ENCODE data around the gene GSTA3. TPM values are rescaled to one million over a fixed set of nuclear protein-coding genes. Genes with fewer than 3 reads are reported as not detected.
A peak's percentile ranks its signal among the peaks of the same experiment; 100 is the strongest.
"Not testable (repeated sequence)": the region's sequence is repeated elsewhere in the genome, so short reads cannot be mapped to it uniquely, and the experiment has no call there.

The GSTA3 gene
- total RNA-seq, 1 donor, result not detected

DNA sequence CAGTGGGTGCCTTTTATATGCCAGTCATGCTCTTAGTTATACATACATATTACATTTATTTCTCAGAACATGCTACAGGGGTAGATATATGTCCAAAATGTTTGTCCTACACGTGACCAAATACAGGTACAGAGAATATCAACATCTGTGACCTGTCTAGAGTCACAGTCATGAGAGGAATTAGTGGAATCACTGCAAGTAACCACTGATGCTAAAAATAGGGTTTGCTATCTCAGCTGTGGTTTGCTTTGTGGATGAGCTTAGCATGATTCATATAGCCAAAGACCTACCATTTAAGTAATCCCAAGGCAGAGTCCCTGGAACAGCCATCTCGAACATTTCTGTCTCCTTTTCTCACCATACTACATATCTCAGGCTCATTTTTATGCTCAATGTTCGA, 32.3 kb downstream of the GSTA3 start:
- peak; percentile 91 for DNase-seq (ENCODE audit: low read depth)
- no peak for TF ChIP-seq CTCF (IDR thresholded peaks at IDR 0.05; ENCODE audit: insufficient read depth, low read depth, low read length)
- H3K4me3 ChIP-seq (ENCODE audit: low read depth, low read length), result no peak overlapping the region

GRCh38 chr6:52876056-52876787, 33.3 kb downstream of the GSTA3 start:
- DNase-seq (ENCODE audit: low read depth), result peak; percentile 39
- TF ChIP-seq CTCF (IDR thresholded peaks at IDR 0.05; ENCODE audit: insufficient read depth, low read depth, low read length), result no peak
- H3K4me3 ChIP-seq (ENCODE audit: low read depth, low read length), result no peak overlapping the region

GRCh38 chr6:52872031-52872430, 37.5 kb downstream of the GSTA3 start:
- H3K4me3 ChIP-seq (ENCODE audit: low read depth, low read length), result no peak overlapping the region
- no peak for TF ChIP-seq CTCF (IDR thresholded peaks at IDR 0.05; ENCODE audit: insufficient read depth, low read depth, low read length)
- DNase-seq (ENCODE audit: low read depth), result peak; percentile 30

DNA sequence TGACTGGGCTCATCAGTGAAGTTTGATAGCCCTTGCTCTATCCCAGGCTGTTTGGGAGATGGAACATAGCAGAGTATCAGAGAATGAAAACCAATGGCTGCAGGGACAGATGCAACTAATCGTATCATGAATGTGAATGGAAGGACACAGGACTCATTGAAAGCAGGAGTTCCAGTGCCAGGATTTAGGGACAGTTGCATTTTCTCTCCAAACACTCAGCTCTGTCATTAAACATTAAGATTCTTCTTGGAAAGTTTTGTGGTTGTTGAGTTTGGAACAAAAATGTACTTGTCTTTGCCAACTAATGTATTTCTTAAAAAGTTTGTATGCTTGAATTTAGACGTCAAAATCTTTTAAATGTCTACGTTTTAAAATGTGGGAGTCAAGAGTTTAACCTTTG, 37.9 kb downstream of the GSTA3 start:
- no peak for TF ChIP-seq CTCF (IDR thresholded peaks at IDR 0.05; ENCODE audit: insufficient read depth, low read depth, low read length)
- DNase-seq (ENCODE audit: low read depth), result no peak
- no peak overlapping the region for H3K4me3 ChIP-seq (ENCODE audit: low read depth, low read length)

DNA sequence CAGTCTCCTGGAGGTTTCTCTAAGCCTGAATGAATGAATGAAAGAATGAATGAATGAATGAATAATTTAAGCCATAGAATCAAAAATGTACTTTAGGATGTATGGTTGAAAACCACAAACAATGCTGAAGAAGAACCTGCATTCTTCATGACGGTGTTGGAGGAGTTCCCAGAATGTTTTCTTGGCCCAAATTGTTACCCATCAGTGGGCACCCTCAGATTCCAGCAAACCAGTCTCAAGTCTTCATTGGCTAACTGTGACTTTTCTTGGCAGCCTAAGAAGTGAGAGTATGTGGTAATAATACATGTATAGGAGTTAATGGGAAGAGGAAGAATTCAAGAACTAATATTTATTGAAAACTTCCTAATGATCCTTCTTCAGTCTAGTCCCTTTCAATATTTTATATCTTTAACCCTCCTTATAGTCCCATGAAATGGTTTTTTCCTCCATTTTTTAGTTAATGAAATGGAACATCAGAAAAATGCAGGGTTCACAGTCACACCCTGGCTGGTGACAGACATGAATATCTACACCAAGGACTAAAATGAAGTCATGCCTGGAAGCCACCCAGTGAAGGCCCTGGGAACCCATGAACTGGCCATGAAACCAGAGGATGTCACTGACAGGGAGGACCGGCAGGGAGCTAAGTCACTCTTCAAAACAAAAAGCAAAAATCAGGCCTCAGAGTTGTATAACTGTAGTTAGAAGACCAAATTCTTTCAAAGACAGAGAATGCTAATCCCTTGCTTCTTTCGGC, 39.0 kb downstream of the GSTA3 start:
- not testable (repeated sequence) for H3K4me3 ChIP-seq (ENCODE audit: low read depth, low read length); DNase-seq (ENCODE audit: low read depth)

DNA sequence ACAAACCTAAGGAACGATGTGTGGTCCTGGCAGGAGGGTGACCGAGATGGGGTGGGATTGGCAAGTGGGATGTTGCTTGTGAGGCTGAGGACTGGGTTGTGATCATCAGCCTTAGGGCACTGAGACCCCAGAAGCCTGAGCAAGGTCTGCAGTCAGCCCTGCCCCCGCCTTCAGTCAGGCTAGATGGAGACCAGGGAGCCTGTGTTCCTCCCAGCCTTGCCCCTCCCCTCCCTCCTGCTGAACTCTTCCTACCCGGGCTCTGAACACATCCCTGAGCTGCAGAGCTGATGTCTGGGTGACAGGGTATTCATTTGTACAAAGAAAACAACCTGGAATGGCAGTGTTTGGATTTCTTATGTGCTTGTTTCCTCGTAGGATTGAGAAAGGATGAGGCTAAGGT, 40.6 kb downstream of the GSTA3 start:
- not testable (repeated sequence) for H3K4me3 ChIP-seq (ENCODE audit: low read depth, low read length); DNase-seq (ENCODE audit: low read depth)

DNA sequence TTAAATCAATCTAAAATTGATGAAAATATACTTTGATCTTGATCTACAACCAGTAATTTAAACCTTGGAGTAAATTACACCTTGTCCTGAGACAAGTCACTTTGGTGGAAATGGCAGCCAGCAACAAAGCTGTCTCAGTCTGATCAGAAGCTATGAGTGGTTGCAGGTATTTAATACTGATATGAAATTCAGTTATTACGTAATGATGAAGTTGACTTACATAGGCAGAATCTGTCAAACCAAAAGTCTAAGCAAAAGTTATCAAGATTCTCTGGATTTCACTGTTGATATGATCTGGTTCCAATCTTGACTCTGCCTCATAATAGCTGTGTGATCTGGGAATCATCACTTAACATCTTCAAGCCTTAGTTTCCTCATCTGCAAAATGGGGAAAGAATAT, 41.3 kb downstream of the GSTA3 start:
- no peak for DNase-seq (ENCODE audit: low read depth)
- TF ChIP-seq CTCF (IDR thresholded peaks at IDR 0.05; ENCODE audit: insufficient read depth, low read depth, low read length), result no peak
- H3K4me3 ChIP-seq (ENCODE audit: low read depth, low read length), result no peak overlapping the region

GRCh38 chr6:52861151-52861550, 48.3 kb downstream of the GSTA3 start:
- not testable (repeated sequence) for H3K4me3 ChIP-seq (ENCODE audit: low read depth, low read length); DNase-seq (ENCODE audit: low read depth)
